Gastroesophageal sphincter (tissue), 3 donors: ENCODE data around the gene CELF2.
"Not testable (repeated sequence)": the region's sequence is repeated elsewhere in the genome, so short reads cannot be mapped to it uniquely, and the experiment has no call there.

Experiments
- POLR2A ChIP-seq, 2 donors: fragments of 450-650 bp; IDR thresholded peaks; one replicate each; pipeline ENCODE4 v1.6.1; 2017; ENCODE audit warnings: antibody characterized with exemption in 2 of 2, mild to moderate bottlenecking in 2 of 2, moderate library complexity in 1 of 2
- TF ChIP-seq, protein P1 (sequence below), 4 experiments: fragments of 200-600 bp in 2 of 4; fragments of 450-650 bp in 2 of 4; sonication (generic) in 1 of 4; IDR thresholded peaks; one replicate each; pipeline ENCODE4 v1.5.1; 2017 to 2019; ENCODE audit warnings: antibody characterized with exemption in 4 of 4, mild to moderate bottlenecking in 2 of 4, moderate library complexity in 2 of 4

DNA sequence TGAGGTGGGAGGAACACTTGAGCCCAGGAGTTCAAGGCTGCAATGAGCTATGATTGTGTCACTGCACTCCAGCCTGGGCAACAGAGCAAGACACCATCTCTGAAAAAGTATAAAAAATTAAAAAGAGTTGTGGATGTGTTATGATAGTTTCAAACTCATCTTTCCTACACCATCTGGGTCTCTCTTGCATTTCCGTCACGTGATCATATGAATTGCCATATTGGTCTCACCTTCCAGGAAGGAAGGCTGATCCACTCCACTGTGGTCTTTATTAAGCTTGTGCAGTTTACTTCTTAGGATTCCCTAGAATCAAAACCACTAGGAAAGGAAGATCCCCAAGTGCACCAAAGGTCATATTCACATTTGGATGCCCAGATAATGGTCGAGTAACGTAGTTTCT is 18.2 kb upstream of the CELF2 start:
- not testable (repeated sequence) for TF ChIP-seq POLR2A (IDR thresholded peaks at IDR 0.05)
- TF ChIP-seq, protein P1, sequence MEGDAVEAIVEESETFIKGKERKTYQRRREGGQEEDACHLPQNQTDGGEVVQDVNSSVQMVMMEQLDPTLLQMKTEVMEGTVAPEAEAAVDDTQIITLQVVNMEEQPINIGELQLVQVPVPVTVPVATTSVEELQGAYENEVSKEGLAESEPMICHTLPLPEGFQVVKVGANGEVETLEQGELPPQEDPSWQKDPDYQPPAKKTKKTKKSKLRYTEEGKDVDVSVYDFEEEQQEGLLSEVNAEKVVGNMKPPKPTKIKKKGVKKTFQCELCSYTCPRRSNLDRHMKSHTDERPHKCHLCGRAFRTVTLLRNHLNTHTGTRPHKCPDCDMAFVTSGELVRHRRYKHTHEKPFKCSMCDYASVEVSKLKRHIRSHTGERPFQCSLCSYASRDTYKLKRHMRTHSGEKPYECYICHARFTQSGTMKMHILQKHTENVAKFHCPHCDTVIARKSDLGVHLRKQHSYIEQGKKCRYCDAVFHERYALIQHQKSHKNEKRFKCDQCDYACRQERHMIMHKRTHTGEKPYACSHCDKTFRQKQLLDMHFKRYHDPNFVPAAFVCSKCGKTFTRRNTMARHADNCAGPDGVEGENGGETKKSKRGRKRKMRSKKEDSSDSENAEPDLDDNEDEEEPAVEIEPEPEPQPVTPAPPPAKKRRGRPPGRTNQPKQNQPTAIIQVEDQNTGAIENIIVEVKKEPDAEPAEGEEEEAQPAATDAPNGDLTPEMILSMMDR (IDR thresholded peaks at IDR 0.05), result not testable (repeated sequence)
